ENCODE data around the gene RABL6. TPM values are rescaled to one million over a fixed set of nuclear protein-coding genes. Genes with fewer than 3 reads are reported as not detected.

RABL6 gene
- total RNA-seq, 2 donors from 2014 or later, result 69.8 to 72.8 TPM

DNA sequence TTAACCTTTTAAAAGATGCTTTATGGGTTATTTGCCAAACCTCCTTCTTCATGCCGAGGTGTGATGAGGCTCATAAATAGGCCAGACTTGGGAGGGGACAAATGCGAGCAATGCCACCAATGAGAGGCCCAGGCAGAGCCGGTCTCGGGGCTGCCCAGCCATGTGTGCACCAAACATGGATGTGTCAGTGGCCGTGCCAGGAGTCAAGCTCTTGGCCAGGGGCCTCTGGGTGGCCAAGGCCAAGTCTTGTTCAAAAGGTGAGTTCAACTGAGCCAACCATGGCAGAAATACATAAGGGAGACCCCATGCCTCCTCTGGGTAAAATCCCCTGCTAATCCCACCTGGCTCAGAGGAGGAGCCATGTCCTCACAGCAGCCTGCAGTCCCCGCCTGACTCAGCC, 32.6 kb upstream of the RABL6 start:
- no peak overlapping the region for H3K4me3 ChIP-seq
- H3K27ac ChIP-seq, result no peak overlapping the region
- intact Hi-C loops (cut with DNase I), result no loop called here
- no peak for DNase-seq
- H3K9me3 ChIP-seq, result no peaks in the 10 kb centered on the region
- WGBS, 2 donors, result 89 to 91% methylated on average over 5 of the region's 6 CpGs
- no peaks in the 10 kb centered on the region for H3K27me3 ChIP-seq
- no peaks in the 10 kb centered on the region for H3K4me1 ChIP-seq
- no peaks in the 10 kb centered on the region for H3K36me3 ChIP-seq (replicated peaks in 1 of 2; ENCODE audit: insufficient read depth in 1 of 2, low read depth in 2 of 2)
- no peak for ATAC-seq
- TF ChIP-seq, protein P1, sequence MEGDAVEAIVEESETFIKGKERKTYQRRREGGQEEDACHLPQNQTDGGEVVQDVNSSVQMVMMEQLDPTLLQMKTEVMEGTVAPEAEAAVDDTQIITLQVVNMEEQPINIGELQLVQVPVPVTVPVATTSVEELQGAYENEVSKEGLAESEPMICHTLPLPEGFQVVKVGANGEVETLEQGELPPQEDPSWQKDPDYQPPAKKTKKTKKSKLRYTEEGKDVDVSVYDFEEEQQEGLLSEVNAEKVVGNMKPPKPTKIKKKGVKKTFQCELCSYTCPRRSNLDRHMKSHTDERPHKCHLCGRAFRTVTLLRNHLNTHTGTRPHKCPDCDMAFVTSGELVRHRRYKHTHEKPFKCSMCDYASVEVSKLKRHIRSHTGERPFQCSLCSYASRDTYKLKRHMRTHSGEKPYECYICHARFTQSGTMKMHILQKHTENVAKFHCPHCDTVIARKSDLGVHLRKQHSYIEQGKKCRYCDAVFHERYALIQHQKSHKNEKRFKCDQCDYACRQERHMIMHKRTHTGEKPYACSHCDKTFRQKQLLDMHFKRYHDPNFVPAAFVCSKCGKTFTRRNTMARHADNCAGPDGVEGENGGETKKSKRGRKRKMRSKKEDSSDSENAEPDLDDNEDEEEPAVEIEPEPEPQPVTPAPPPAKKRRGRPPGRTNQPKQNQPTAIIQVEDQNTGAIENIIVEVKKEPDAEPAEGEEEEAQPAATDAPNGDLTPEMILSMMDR (IDR thresholded peaks at IDR 0.05), result no peak
- no peak for TF ChIP-seq POLR2A (IDR thresholded peaks at IDR 0.05)

DNA sequence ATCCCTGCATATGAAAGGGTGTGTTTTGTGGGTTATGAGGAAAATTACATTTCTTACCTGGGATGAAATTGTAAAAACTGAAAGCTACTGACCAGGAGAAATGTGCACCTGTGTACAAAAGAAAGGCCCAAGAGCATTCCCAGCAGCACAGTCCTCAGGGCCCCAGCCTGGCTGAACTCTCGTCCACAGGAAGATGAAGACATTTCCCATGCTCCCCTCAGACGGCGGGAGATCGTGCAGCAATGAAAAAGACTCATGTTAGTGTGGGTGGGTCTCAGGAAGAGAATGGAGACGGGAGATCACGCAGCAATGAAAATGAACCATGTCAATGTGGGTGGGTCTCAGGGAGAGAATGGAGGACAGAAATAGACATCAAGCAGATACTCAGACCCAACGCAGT, 30.8 kb upstream of the RABL6 start:
- no peaks in the 10 kb centered on the region for H3K36me3 ChIP-seq (replicated peaks in 1 of 2; ENCODE audit: insufficient read depth in 1 of 2, low read depth in 2 of 2)
- intact Hi-C loops (cut with DNase I), result no loop called here
- 62 to 73% methylated on average over 6 to 7 of the region's 7 CpGs for WGBS, 2 donors
- no peak overlapping the region for H3K4me3 ChIP-seq
- H3K4me1 ChIP-seq, result no peaks in the 10 kb centered on the region
- TF ChIP-seq, protein P1 (IDR thresholded peaks at IDR 0.05), result no peak
- TF ChIP-seq POLR2A (IDR thresholded peaks at IDR 0.05), result no peak
- H3K9me3 ChIP-seq, result no peaks in the 10 kb centered on the region
- no peak overlapping the region for H3K27ac ChIP-seq
- DNase-seq (no peak), ATAC-seq (no peak)
- H3K27me3 ChIP-seq, result no peaks in the 10 kb centered on the region

DNA sequence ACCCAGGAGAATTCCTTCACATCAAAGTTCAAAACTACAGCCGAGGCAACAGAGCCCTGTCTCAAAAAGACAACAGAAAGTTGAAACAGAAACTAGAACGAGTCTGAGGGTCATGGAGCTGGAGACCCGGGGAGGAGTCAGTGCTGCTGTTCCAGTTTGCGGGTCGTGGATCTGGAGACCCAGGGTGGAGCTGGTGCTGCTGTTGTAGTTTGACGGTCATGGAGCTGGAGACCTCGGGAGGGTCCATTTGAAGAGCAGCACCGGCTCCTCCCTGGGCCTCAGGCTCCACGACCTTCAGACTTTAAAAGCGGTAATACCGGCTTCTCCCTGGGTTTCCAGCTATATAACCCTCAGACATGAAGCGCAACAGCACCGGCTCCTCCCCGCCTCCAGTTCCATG, 30.4 kb upstream of the RABL6 start:
- ATAC-seq (no peak), DNase-seq (no peak)
- intact Hi-C loops (cut with DNase I), result no loop called here
- no peaks in the 10 kb centered on the region for H3K27me3 ChIP-seq
- TF ChIP-seq, protein P1 (IDR thresholded peaks at IDR 0.05), result no peak
- H3K9me3 ChIP-seq, result no peaks in the 10 kb centered on the region
- H3K4me3 ChIP-seq, result no peak overlapping the region
- no peak overlapping the region for H3K27ac ChIP-seq
- H3K4me1 ChIP-seq, result no peaks in the 10 kb centered on the region
- no peaks in the 10 kb centered on the region for H3K36me3 ChIP-seq (replicated peaks in 1 of 2; ENCODE audit: insufficient read depth in 1 of 2, low read depth in 2 of 2)
- WGBS, 2 donors, result 52 to 61% methylated on average over 12 to 14 of the region's 14 CpGs

DNA sequence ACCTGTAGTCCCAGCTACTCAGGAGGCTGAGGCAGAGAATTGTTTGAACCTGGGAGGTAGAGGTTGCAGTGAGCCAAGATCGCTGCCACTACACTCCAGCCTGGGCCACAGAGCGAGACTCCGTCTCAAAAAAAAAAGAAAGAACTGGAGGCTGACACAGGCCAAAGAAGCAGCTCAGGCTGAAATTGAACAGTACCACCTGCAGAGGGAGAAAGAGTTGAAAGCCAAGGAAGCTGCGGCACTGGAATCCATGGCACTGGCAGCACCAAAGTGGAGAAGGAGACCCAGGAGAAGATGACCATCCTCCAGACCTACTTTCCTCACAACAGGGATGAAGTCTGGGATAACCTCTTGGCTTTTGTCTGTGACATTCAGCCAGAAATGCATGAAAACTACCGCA, 27.9 kb upstream of the RABL6 start:
- intact Hi-C loops (cut with DNase I), result no loop called here
- no peak for DNase-seq
- WGBS, 2 donors, result 79 to 87% methylated on average over 5 of the region's 5 CpGs

DNA sequence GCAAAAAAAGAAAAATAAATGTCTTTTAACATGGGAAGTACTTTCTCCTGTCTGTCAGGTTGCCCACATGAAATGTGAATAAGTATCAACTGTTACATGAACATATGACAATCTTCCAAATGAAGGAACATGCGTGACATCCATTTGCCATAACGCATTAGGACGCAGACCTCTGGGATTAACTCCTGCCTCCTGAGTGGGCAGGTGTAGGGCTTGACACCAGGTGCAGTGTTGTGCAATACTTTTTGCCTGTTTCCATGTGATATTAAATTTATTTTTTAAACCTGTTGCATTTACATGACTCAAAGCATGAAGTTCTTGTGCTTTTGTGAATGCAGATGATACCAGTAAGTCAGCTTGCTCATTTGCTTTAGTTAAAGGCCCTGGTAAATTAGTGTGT, 25.3 kb upstream of the RABL6 start:
- intact Hi-C loops (cut with DNase I), result no loop called here
- Histone ChIP-seq H3K4me3 (no peak overlapping the region), H3K27ac (no peak overlapping the region), H3K4me1 (peaks cover 16% of the 10 kb centered on the region), H3K27me3 (no peaks in the 10 kb centered on the region), H3K36me3 (replicated peaks in 1 of 2; ENCODE audit: insufficient read depth in 1 of 2, low read depth in 2 of 2) (no peaks in the 10 kb centered on the region), H3K9me3 (no peaks in the 10 kb centered on the region)
- 95 to 96% methylated on average over 3 of the region's 3 CpGs for WGBS, 2 donors
- ATAC-seq, result no peak
- TF ChIP-seq, protein P1 (IDR thresholded peaks at IDR 0.05), result no peak
- TF ChIP-seq POLR2A (IDR thresholded peaks at IDR 0.05), result no peak
- DNase-seq, result no peak

More for the DNA sequence above, 27.9 kb upstream of the RABL6 start:
- Histone ChIP-seq H3K4me3 (no peak overlapping the region), H3K9me3 (no peaks in the 10 kb centered on the region), H3K27ac (no peak overlapping the region), H3K27me3 (no peaks in the 10 kb centered on the region), H3K4me1 (peaks cover under 1% of the 10 kb centered on the region), H3K36me3 (replicated peaks in 1 of 2; ENCODE audit: insufficient read depth in 1 of 2, low read depth in 2 of 2) (no peaks in the 10 kb centered on the region)
- ATAC-seq, result no peak
- TF ChIP-seq, protein P1 (IDR thresholded peaks at IDR 0.05), result no peak
- no peak for TF ChIP-seq POLR2A (IDR thresholded peaks at IDR 0.05)

Data from body of pancreas (tissue), 4 donors.